H9 (cell line): ENCODE results near the gene CRYBG2. TPM values are rescaled to one million over a fixed set of nuclear protein-coding genes. Genes with fewer than 3 reads are reported as not detected.
A peak's percentile ranks its signal among the peaks of the same experiment; 100 is the strongest.

Source experiments
- DNase-seq: peaks from one replicate; pipeline ENCODE4 v3.0.0-alpha.2; 2017
- H2AFZ ChIP-seq: one replicate; pipeline ENCODE4 v1.6.1; 2013; ENCODE audit warnings: mild to moderate bottlenecking, low read length, control low read depth, moderate library complexity
- H2AK5ac ChIP-seq: 2 replicates; pipeline ENCODE4 v1.6.1; 2013; ENCODE audit warnings: low read length, control low read depth, mixed read lengths; ENCODE audit not compliant: insufficient read length
- H2BK120ac ChIP-seq: one replicate; pipeline ENCODE4 v1.6.1; 2013; ENCODE audit warnings: low read depth, mild to moderate bottlenecking, low read length, control low read depth, inconsistent platforms; ENCODE audit not compliant: poor library complexity, severe bottlenecking
- H2BK12ac ChIP-seq: 2 replicates; pipeline ENCODE4 v1.6.1; 2013; ENCODE audit warnings: low read length, control low read depth, mixed read lengths, low read depth; ENCODE audit not compliant: insufficient read length
- H2BK15ac ChIP-seq: 2 replicates; pipeline ENCODE4 v1.6.1; 2013; ENCODE audit warnings: low read depth, low read length, control low read depth
- H2BK20ac ChIP-seq: one replicate; pipeline ENCODE4 v1.6.1; 2013; ENCODE audit warnings: low read depth, mild to moderate bottlenecking, low read length, control low read depth, inconsistent platforms; ENCODE audit not compliant: poor library complexity, severe bottlenecking
- H2BK5ac ChIP-seq: 2 replicates; pipeline ENCODE4 v1.6.1; 2013; ENCODE audit warnings: low read length, control low read depth, mixed read lengths; ENCODE audit not compliant: insufficient read length
- H3K14ac ChIP-seq: 2 replicates; pipeline ENCODE4 v1.6.1; 2013; ENCODE audit warnings: low read length, control low read depth; ENCODE audit not compliant: insufficient read depth
- H3K18ac ChIP-seq: 2 replicates; pipeline ENCODE4 v1.6.1; 2013; ENCODE audit warnings: low read depth, mild to moderate bottlenecking, mixed read lengths, low read length, control low read depth; ENCODE audit not compliant: insufficient read length
- H3K23ac ChIP-seq: 2 replicates; pipeline ENCODE4 v1.6.1; 2013; ENCODE audit warnings: low read length, control low read depth, mixed read lengths, low read depth; ENCODE audit not compliant: insufficient read length
- H3K23me2 ChIP-seq: 2 replicates; pipeline ENCODE4 v1.6.1; 2013; ENCODE audit warnings: low read depth, mild to moderate bottlenecking, mixed read lengths, low read length, control low read depth; ENCODE audit not compliant: insufficient read length, poor library complexity, severe bottlenecking
- H3K27ac ChIP-seq: 2 replicates; pipeline ENCODE4 v1.5.1; 2013; ENCODE audit warnings: low read length, control low read depth, mixed read lengths, low read depth; ENCODE audit not compliant: insufficient read length
- H3K27me3 ChIP-seq: 2 replicates; pipeline ENCODE4 v1.6.1; 2013; ENCODE audit warnings: low read length, control low read depth, inconsistent platforms; ENCODE audit not compliant: insufficient read depth
- H3K4ac ChIP-seq: 2 replicates; pipeline ENCODE4 v1.6.1; 2013; ENCODE audit warnings: low read depth, mild to moderate bottlenecking, control low read depth, inconsistent platforms, low read length, moderate library complexity
- H3K4me1 ChIP-seq: 2 replicates; pipeline ENCODE4 v1.6.1; 2013; ENCODE audit warnings: low read length, control low read depth, inconsistent platforms; ENCODE audit not compliant: insufficient read depth
- H3K4me2 ChIP-seq: 2 replicates; pipeline ENCODE4 v1.6.1; 2013; ENCODE audit warnings: low read length, control low read depth, mixed read lengths; ENCODE audit not compliant: insufficient read length, insufficient read depth
- H3K56ac ChIP-seq: 2 replicates; pipeline ENCODE4 v1.6.1; 2013; ENCODE audit warnings: low read depth, mild to moderate bottlenecking, mixed read lengths, low read length, control low read depth; ENCODE audit not compliant: insufficient read length
- H3K79me1 ChIP-seq: 2 replicates; pipeline ENCODE4 v1.6.1; 2013; ENCODE audit warnings: low read depth, mild to moderate bottlenecking, moderate library complexity, low read length, control low read depth, inconsistent platforms; ENCODE audit not compliant: insufficient read depth, poor library complexity, severe bottlenecking
- H3K79me2 ChIP-seq: 2 replicates; pipeline ENCODE4 v1.6.1; 2013; ENCODE audit warnings: low read length, control low read depth, inconsistent platforms; ENCODE audit not compliant: insufficient read depth
- H3K9ac ChIP-seq: 2 replicates; pipeline ENCODE4 v1.6.1; 2013; ENCODE audit warnings: low read length, control low read depth, mixed read lengths; ENCODE audit not compliant: insufficient read length; ENCODE audit errors: extremely low read depth
- H3K9me3 ChIP-seq: one replicate; pipeline ENCODE4 v1.6.1; 2013; ENCODE audit warnings: low read depth, low read length, inconsistent platforms; ENCODE audit not compliant: control insufficient read depth
- H3T11ph ChIP-seq: one replicate; pipeline ENCODE4 v1.6.1; 2013; ENCODE audit warnings: mild to moderate bottlenecking, low read length, control low read depth, inconsistent platforms
- H4K20me1 ChIP-seq: one replicate; pipeline ENCODE4 v1.6.1; 2013; ENCODE audit not compliant: control insufficient read depth, insufficient read length, insufficient read depth
- H4K5ac ChIP-seq: 2 replicates; pipeline ENCODE4 v1.6.1; 2013; ENCODE audit warnings: low read depth, mild to moderate bottlenecking, mixed read lengths, low read length, control low read depth; ENCODE audit not compliant: insufficient read length
- H4K8ac ChIP-seq: replicated peaks from 2 replicates; pipeline ENCODE4 v1.6.1; 2013; ENCODE audit warnings: low read length, control low read depth, mixed read lengths, low read depth; ENCODE audit not compliant: insufficient read length
- H4K91ac ChIP-seq: 2 replicates; pipeline ENCODE4 v1.6.1; 2013; ENCODE audit warnings: low read depth, mild to moderate bottlenecking, moderate library complexity, mixed read lengths, low read length, control low read depth; ENCODE audit not compliant: insufficient read length
- H3K27ac Mint-ChIP-seq, 3 experiments: 2 replicates in 2 of 3; 3 replicates in 1 of 3; pipeline ENCODE4 v1.8.0; 2020 to 2021; ENCODE audit warnings: mixed read lengths in 3 of 3, mild to moderate bottlenecking in 1 of 3, moderate library complexity in 1 of 3
- H3K27me3 Mint-ChIP-seq: 2 replicates; pipeline ENCODE4 v1.8.0; 2021; ENCODE audit warnings: low read depth, mild to moderate bottlenecking, moderate library complexity, mixed read lengths
- H3K36me3 Mint-ChIP-seq, 3 experiments: 2 replicates in 2 of 3; 3 replicates in 1 of 3; pipeline ENCODE4 v1.8.0; 2020 to 2021; ENCODE audit warnings: low read depth in 3 of 3, mixed read lengths in 3 of 3; ENCODE audit not compliant: insufficient read depth in 1 of 3
- H3K4me1 Mint-ChIP-seq, 2 experiments: 2 replicates each; pipeline ENCODE4 v1.8.0; 2020; ENCODE audit warnings: mixed read lengths in 2 of 2
- H3K4me3 Mint-ChIP-seq, 2 experiments: 2 replicates in 1 of 2; 3 replicates in 1 of 2; pipeline ENCODE4 v1.8.0; 2020 to 2021; ENCODE audit warnings: mild to moderate bottlenecking in 2 of 2, mixed read lengths in 2 of 2, moderate library complexity in 1 of 2
- H3K9me3 Mint-ChIP-seq, 2 experiments: 2 replicates in 1 of 2; 3 replicates in 1 of 2; pipeline ENCODE4 v1.8.0; 2020; ENCODE audit warnings: mild to moderate bottlenecking in 2 of 2, mixed read lengths in 2 of 2, moderate library complexity in 1 of 2
- WGBS: extraction: QIAGEN DNeasy Blood & Tissue Kit; methylation state at CpG from one replicate; pipeline ENCODE4 v1.1.7; 2013; ENCODE audit warnings: missing lambda C conversion rate, low lambda C conversion rate, mixed read lengths; ENCODE audit not compliant: insufficient read length; ENCODE audit errors: extremely low coverage; 5-methylcytosine and 5-hydroxymethylcytosine counted together
- total RNA-seq: library from RNA; stranded (reverse); gene quantifications from 2 replicates; pipeline ENCODE4 v1.2.1, GENCODE V29; 2021
- TF ChIP-seq, protein P1 (sequence below): fragments of 200-600 bp; sonication (generic); conservative IDR thresholded peaks from 3 replicates; pipeline ENCODE4 v1.8.0; 2021; ENCODE audit warnings: antibody characterized with exemption, mild to moderate bottlenecking

Gene CRYBG2
- total RNA-seq, 1 experiment from 2014 or later: 12.8 TPM

DNA sequence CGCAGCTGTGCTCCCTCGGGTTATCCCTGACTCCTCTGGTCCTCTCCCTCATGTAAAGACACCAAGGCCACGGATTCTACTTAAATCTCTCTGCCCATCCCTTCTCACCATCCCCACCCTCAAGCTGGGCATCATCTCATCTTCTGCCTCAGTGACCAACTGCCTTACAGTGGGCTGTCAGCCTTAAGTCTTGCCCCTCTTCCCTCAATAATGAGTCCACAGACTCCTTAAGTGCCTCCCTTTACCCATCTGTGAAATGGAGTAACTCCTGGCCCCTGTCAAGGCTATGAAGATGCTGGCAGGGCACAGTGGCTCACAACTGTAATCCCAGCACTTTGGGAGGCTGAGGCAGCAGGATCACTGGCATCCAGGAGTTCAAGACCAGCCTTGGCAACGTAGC lies 62.0 kb downstream of the CRYBG2 start:
- Histone ChIP-seq H3K23me2 (no peaks in the 10 kb centered on the region), H4K91ac (no peak overlapping the region), H3K9me3 (no peaks in the 10 kb centered on the region), H3K4me1 (peaks cover 3% of the 10 kb centered on the region; the same call in 1 of the 2 replicates), H3K4ac (no peak overlapping the region), H4K8ac (no peak overlapping the region), H4K5ac (no peak overlapping the region), H2BK120ac (no peak overlapping the region), H3K56ac (no peak overlapping the region), H2BK12ac (no peak overlapping the region), H3K9ac (no peak overlapping the region), H3K27me3 (no peaks in the 10 kb centered on the region), H3K79me1 (no peaks in the 10 kb centered on the region), H3K18ac (no peak overlapping the region), H2BK20ac (no peak overlapping the region), H3K23ac (no peak overlapping the region), H2AK5ac (no peak overlapping the region), H2BK5ac (no peak overlapping the region), H3K4me2 (no peak overlapping the region), H3K27ac (no peak overlapping the region), H3K79me2 (no peaks in the 10 kb centered on the region), H3K14ac (no peak overlapping the region; the same call in 1 of the 2 replicates), H3T11ph (no peak overlapping the region), H4K20me1 (no peaks in the 10 kb centered on the region), H2AFZ (no peak overlapping the region), H2BK15ac (no peak overlapping the region)
- whole genome bisulfite sequencing: no CpG with 5 or more reads among the region's 4 CpGs
- no peaks in the 10 kb centered on the region for H3K27me3 Mint-ChIP-seq
- peaks cover 21 to 31% of the 10 kb centered on the region in 2 experiments for H3K4me1 Mint-ChIP-seq
- no peak overlapping the region for H3K4me3 Mint-ChIP-seq
- peaks cover 0 to 2% (median 0%) of the 10 kb centered on the region in 3 experiments; a peak in 1 of 7 replicates for H3K36me3 Mint-ChIP-seq
- H3K27ac Mint-ChIP-seq: peak overlapping the region; percentile 1 to 74 (median 70); a peak in 4 of 7 replicates
- DNase-seq: no peak
- H3K9me3 Mint-ChIP-seq: no peaks in the 10 kb centered on the region
- TF ChIP-seq, protein P1, sequence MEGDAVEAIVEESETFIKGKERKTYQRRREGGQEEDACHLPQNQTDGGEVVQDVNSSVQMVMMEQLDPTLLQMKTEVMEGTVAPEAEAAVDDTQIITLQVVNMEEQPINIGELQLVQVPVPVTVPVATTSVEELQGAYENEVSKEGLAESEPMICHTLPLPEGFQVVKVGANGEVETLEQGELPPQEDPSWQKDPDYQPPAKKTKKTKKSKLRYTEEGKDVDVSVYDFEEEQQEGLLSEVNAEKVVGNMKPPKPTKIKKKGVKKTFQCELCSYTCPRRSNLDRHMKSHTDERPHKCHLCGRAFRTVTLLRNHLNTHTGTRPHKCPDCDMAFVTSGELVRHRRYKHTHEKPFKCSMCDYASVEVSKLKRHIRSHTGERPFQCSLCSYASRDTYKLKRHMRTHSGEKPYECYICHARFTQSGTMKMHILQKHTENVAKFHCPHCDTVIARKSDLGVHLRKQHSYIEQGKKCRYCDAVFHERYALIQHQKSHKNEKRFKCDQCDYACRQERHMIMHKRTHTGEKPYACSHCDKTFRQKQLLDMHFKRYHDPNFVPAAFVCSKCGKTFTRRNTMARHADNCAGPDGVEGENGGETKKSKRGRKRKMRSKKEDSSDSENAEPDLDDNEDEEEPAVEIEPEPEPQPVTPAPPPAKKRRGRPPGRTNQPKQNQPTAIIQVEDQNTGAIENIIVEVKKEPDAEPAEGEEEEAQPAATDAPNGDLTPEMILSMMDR: no peak
